ENCODE measurements around the gene TEX35. TPM values are rescaled to one million over a fixed set of nuclear protein-coding genes. Genes with fewer than 3 reads are reported as not detected.
A peak's percentile ranks its signal among the peaks of the same experiment; 100 is the strongest.

TEX35 gene
- 0.07 TPM for polyA plus RNA-seq
- long read RNA-seq, donor 1 = 0 reads
- long read RNA-seq, donor 2 = 0 reads
- long read RNA-seq, donor 3 = 0 reads
- long read RNA-seq, donor 4 = 0 reads
- long read RNA-seq, donor 5 = 0 reads
- long read RNA-seq, donor 6 = 0 reads
- long read RNA-seq, donor 7 = 0 reads
- long read RNA-seq, donor 8 = 0 reads
- long read RNA-seq, donor 9 = 0 reads
- long read RNA-seq, donor 10 = 0 reads
- long read RNA-seq, donor 11 = 0 reads

- no CpG with 5 or more reads among the region's 19 CpGs for WGBS (ENCODE audit: insufficient coverage, low lambda C conversion rate)
- Histone ChIP-seq H3K4me1 (ENCODE audit: control insufficient read depth, insufficient read depth, low read length) (no peaks in the 10 kb centered on the region), H3K4me3 (ENCODE audit: low read length) (no peak within 1 kb of the TSS), H3K36me3 (ENCODE audit: control insufficient read depth, insufficient read depth, low read length) (no peaks in the 10 kb centered on the region), H3K9me3 (ENCODE audit: control insufficient read depth, low read depth, low read length) (no peaks in the 10 kb centered on the region), H3K27me3 (ENCODE audit: control insufficient read depth, insufficient read depth, low read length) (no peaks in the 10 kb centered on the region), H3K27ac (ENCODE audit: low read length) (no peak within 1 kb of the TSS)
- no peak for DNase-seq
These were observed at the start of gene TEX35 for GRCh38 chr1:178512566-178513277. TSS of gene TEX35 (plus strand) at chr1:178513109. CDS start at chr1:178513189, 80 bp downstream.

- H3K9me3 ChIP-seq (ENCODE audit: control insufficient read depth, low read depth, low read length) = no peaks in the 10 kb centered on the region
- H3K4me1 ChIP-seq (ENCODE audit: control insufficient read depth, insufficient read depth, low read length) = no peaks in the 10 kb centered on the region
- H3K27me3 ChIP-seq (ENCODE audit: control insufficient read depth, insufficient read depth, low read length) = no peaks in the 10 kb centered on the region
- 60% methylated on average over 1 of the region's 1 CpG for WGBS (ENCODE audit: insufficient coverage, low lambda C conversion rate)
- H3K4me3 ChIP-seq (ENCODE audit: low read length) = no peak overlapping the region
- no peak for DNase-seq
- no peak overlapping the region for H3K27ac ChIP-seq (ENCODE audit: low read length)
- peaks cover 28% of the 10 kb centered on the region for H3K36me3 ChIP-seq (ENCODE audit: control insufficient read depth, insufficient read depth, low read length)
These were observed 48.8 kb upstream of the TEX35 start for GRCh38 chr1:178464141-178464540.

- Histone ChIP-seq H3K27me3 (ENCODE audit: control insufficient read depth, insufficient read depth, low read length) (no peaks in the 10 kb centered on the region), H3K4me3 (ENCODE audit: low read length) (no peak overlapping the region), H3K9me3 (ENCODE audit: control insufficient read depth, low read depth, low read length) (no peaks in the 10 kb centered on the region), H3K36me3 (ENCODE audit: control insufficient read depth, insufficient read depth, low read length) (peaks cover 28% of the 10 kb centered on the region), H3K27ac (ENCODE audit: low read length) (no peak overlapping the region), H3K4me1 (ENCODE audit: control insufficient read depth, insufficient read depth, low read length) (peaks cover 4% of the 10 kb centered on the region)
- no peak for DNase-seq
These were observed 48.3 kb upstream of the TEX35 start for GRCh38 chr1:178464566-178464965.

GRCh38 chr1:178465011-178465410 lies 47.9 kb upstream of the TEX35 start:
- Histone ChIP-seq H3K27ac (ENCODE audit: low read length) (no peak overlapping the region), H3K4me1 (ENCODE audit: control insufficient read depth, insufficient read depth, low read length) (peaks cover 6% of the 10 kb centered on the region), H3K27me3 (ENCODE audit: control insufficient read depth, insufficient read depth, low read length) (no peaks in the 10 kb centered on the region), H3K4me3 (ENCODE audit: low read length) (no peak overlapping the region), H3K9me3 (ENCODE audit: control insufficient read depth, low read depth, low read length) (no peaks in the 10 kb centered on the region), H3K36me3 (ENCODE audit: control insufficient read depth, insufficient read depth, low read length) (peaks cover 28% of the 10 kb centered on the region)
- DNase-seq = no peak

- peaks cover 20% of the 10 kb centered on the region for H3K4me1 ChIP-seq (ENCODE audit: control insufficient read depth, insufficient read depth, low read length)
- H3K27ac ChIP-seq (ENCODE audit: low read length) = no peak overlapping the region
- H3K9me3 ChIP-seq (ENCODE audit: control insufficient read depth, low read depth, low read length) = no peaks in the 10 kb centered on the region
- H3K27me3 ChIP-seq (ENCODE audit: control insufficient read depth, insufficient read depth, low read length) = no peaks in the 10 kb centered on the region
- DNase-seq = no peak
- peaks cover 28% of the 10 kb centered on the region for H3K36me3 ChIP-seq (ENCODE audit: control insufficient read depth, insufficient read depth, low read length)
- no peak overlapping the region for H3K4me3 ChIP-seq (ENCODE audit: low read length)
These were observed 45.1 kb upstream of the TEX35 start for GRCh38 chr1:178467837-178468236.

- Histone ChIP-seq H3K4me1 (ENCODE audit: control insufficient read depth, insufficient read depth, low read length) (peaks cover 20% of the 10 kb centered on the region), H3K4me3 (ENCODE audit: low read length) (no peak overlapping the region), H3K36me3 (ENCODE audit: control insufficient read depth, insufficient read depth, low read length) (peaks cover 37% of the 10 kb centered on the region), H3K27me3 (ENCODE audit: control insufficient read depth, insufficient read depth, low read length) (no peaks in the 10 kb centered on the region), H3K27ac (ENCODE audit: low read length) (peak overlapping the region; percentile 77), H3K9me3 (ENCODE audit: control insufficient read depth, low read depth, low read length) (no peaks in the 10 kb centered on the region)
- 80% methylated on average over 1 of the region's 5 CpGs for WGBS (ENCODE audit: insufficient coverage, low lambda C conversion rate)
- peak; percentile 92 to 96 for DNase-seq
These were observed 42.4 kb upstream of the TEX35 start for GRCh38 chr1:178470411-178470960.

GRCh38 chr1:178472531-178472930 lies 40.4 kb upstream of the TEX35 start:
- DNase-seq = no peak
- Histone ChIP-seq H3K27me3 (ENCODE audit: control insufficient read depth, insufficient read depth, low read length) (no peaks in the 10 kb centered on the region), H3K4me3 (ENCODE audit: low read length) (no peak overlapping the region), H3K4me1 (ENCODE audit: control insufficient read depth, insufficient read depth, low read length) (peaks cover 20% of the 10 kb centered on the region), H3K27ac (ENCODE audit: low read length) (no peak overlapping the region), H3K36me3 (ENCODE audit: control insufficient read depth, insufficient read depth, low read length) (peaks cover 22% of the 10 kb centered on the region), H3K9me3 (ENCODE audit: control insufficient read depth, low read depth, low read length) (no peaks in the 10 kb centered on the region)

- Histone ChIP-seq H3K27ac (ENCODE audit: low read length) (no peak overlapping the region), H3K9me3 (ENCODE audit: control insufficient read depth, low read depth, low read length) (no peaks in the 10 kb centered on the region), H3K27me3 (ENCODE audit: control insufficient read depth, insufficient read depth, low read length) (no peaks in the 10 kb centered on the region), H3K36me3 (ENCODE audit: control insufficient read depth, insufficient read depth, low read length) (peaks cover 16% of the 10 kb centered on the region), H3K4me3 (ENCODE audit: low read length) (no peak overlapping the region), H3K4me1 (ENCODE audit: control insufficient read depth, insufficient read depth, low read length) (no peaks in the 10 kb centered on the region)
- no peak for DNase-seq
- 100% methylated on average over 1 of the region's 4 CpGs for WGBS (ENCODE audit: insufficient coverage, low lambda C conversion rate)
These were observed 35.5 kb upstream of the TEX35 start for GRCh38 chr1:178477373-178477772.

GRCh38 chr1:178477841-178478240 lies 35.1 kb upstream of the TEX35 start:
- no peak for DNase-seq
- WGBS (ENCODE audit: insufficient coverage, low lambda C conversion rate) = no CpG with 5 or more reads among the region's 1 CpG
- H3K27me3 ChIP-seq (ENCODE audit: control insufficient read depth, insufficient read depth, low read length) = no peaks in the 10 kb centered on the region

GRCh38 chr1:178483251-178483957 lies 29.5 kb upstream of the TEX35 start:
- Histone ChIP-seq H3K4me1 (ENCODE audit: control insufficient read depth, insufficient read depth, low read length) (no peaks in the 10 kb centered on the region), H3K9me3 (ENCODE audit: control insufficient read depth, low read depth, low read length) (no peaks in the 10 kb centered on the region), H3K4me3 (ENCODE audit: low read length) (no peak overlapping the region), H3K36me3 (ENCODE audit: control insufficient read depth, insufficient read depth, low read length) (peaks cover 2% of the 10 kb centered on the region), H3K27ac (ENCODE audit: low read length) (no peak overlapping the region), H3K27me3 (ENCODE audit: control insufficient read depth, insufficient read depth, low read length) (no peaks in the 10 kb centered on the region)
- no peak for DNase-seq
- no CpG with 5 or more reads among the region's 5 CpGs for WGBS (ENCODE audit: insufficient coverage, low lambda C conversion rate)

More at GRCh38 chr1:178477841-178478240, 35.1 kb upstream of the TEX35 start:
- H3K27ac ChIP-seq (ENCODE audit: low read length) = no peak overlapping the region
- no peak overlapping the region for H3K4me3 ChIP-seq (ENCODE audit: low read length)
- no peaks in the 10 kb centered on the region for H3K4me1 ChIP-seq (ENCODE audit: control insufficient read depth, insufficient read depth, low read length)
- H3K9me3 ChIP-seq (ENCODE audit: control insufficient read depth, low read depth, low read length) = no peaks in the 10 kb centered on the region
- H3K36me3 ChIP-seq (ENCODE audit: control insufficient read depth, insufficient read depth, low read length) = peaks cover 16% of the 10 kb centered on the region
